Naive thymus-derived CD4-positive, alpha-beta T cell (primary cell): Measurements from ENCODE around the gene TOM1L2. TPM values are rescaled to one million over a fixed set of nuclear protein-coding genes. Genes with fewer than 3 reads are reported as not detected.

Experiments used
- ATAC-seq: fragments of 150-1000 bp; cut with Tn5 transposase; 2 replicates; pipeline ENCODE4 v1.10.0; 2021; ENCODE audit warnings: mild to moderate bottlenecking, moderate library complexity
- CTCF ChIA-PET: fragments of 350-600 bp; sonication (Branson Sonifier 250); formaldehyde crosslinking; loops from one replicate; lab custom pipeline; 2021; ENCODE audit warnings: antibody characterized with exemption; lab: Charles Lee
- POLR2A ChIA-PET: fragments of 350-600 bp; sonication (Branson Sonifier 250); formaldehyde crosslinking; loops from one replicate; lab custom pipeline; 2021; ENCODE audit warnings: antibody characterized with exemption, inconsistent platforms; lab: Charles Lee
- DNase-seq, 9 donors: peaks; one replicate each; pipeline versions ENCODE4 v3.0.0 to v3.0.0-alpha.2; 2020 to 2022; ENCODE audit warnings: mixed read lengths in 1 of 9
- H3K27ac ChIP-seq: one replicate; pipeline ENCODE4 v1.7.0; 2013; ENCODE audit warnings: mild to moderate bottlenecking, low read depth, low read length, moderate library complexity
- H3K27me3 ChIP-seq, 2 donors: one replicate each; pipeline ENCODE4 v1.7.0; 2013; ENCODE audit warnings: low read length in 2 of 2, mild to moderate bottlenecking in 2 of 2, moderate library complexity in 2 of 2; ENCODE audit not compliant: control insufficient read depth in 2 of 2, insufficient read depth in 2 of 2
- H3K36me3 ChIP-seq, 3 experiments: 1 replicate in 2 of 3; 2 replicates in 1 of 3; pipeline ENCODE4 v1.7.0; 2013; ENCODE audit warnings: low read length in 3 of 3, mild to moderate bottlenecking in 3 of 3, moderate library complexity in 1 of 3; ENCODE audit not compliant: insufficient read depth in 3 of 3, control insufficient read depth in 2 of 3
- H3K4me1 ChIP-seq, 2 donors: one replicate each; pipeline ENCODE4 v1.7.0; 2013; ENCODE audit warnings: low read length in 2 of 2, mild to moderate bottlenecking in 2 of 2, moderate library complexity in 1 of 2; ENCODE audit not compliant: control insufficient read depth in 2 of 2, insufficient read depth in 2 of 2
- H3K4me3 ChIP-seq: 2 replicates; pipeline ENCODE4 v1.7.0; 2013; ENCODE audit warnings: mild to moderate bottlenecking, low read length
- H3K9me3 ChIP-seq, 3 experiments: 1 replicate in 2 of 3; 2 replicates in 1 of 3; pipeline ENCODE4 v1.7.0; 2013; ENCODE audit warnings: low read length in 3 of 3; ENCODE audit not compliant: control insufficient read depth in 2 of 3
- H3K27ac Mint-ChIP-seq, 9 donors: one replicate each; pipeline ENCODE4 v1.8.0; 2020 to 2022; ENCODE audit warnings: mixed read lengths in 9 of 9, mild to moderate bottlenecking in 8 of 9, moderate library complexity in 5 of 9, inconsistent platforms in 2 of 9
- H3K27me3 Mint-ChIP-seq, 5 donors: one replicate each; pipeline ENCODE4 v1.8.0; 2021 to 2022; ENCODE audit warnings: mixed read lengths in 5 of 5, mild to moderate bottlenecking in 1 of 5
- H3K36me3 Mint-ChIP-seq, 5 donors: one replicate each; pipeline ENCODE4 v1.8.0; 2020 to 2022; ENCODE audit warnings: mixed read lengths in 5 of 5, mild to moderate bottlenecking in 3 of 5, inconsistent platforms in 1 of 5
- H3K4me1 Mint-ChIP-seq, 7 donors: one replicate each; pipeline ENCODE4 v1.8.0; 2020 to 2022; ENCODE audit warnings: mixed read lengths in 7 of 7, mild to moderate bottlenecking in 3 of 7, inconsistent platforms in 1 of 7
- H3K4me3 Mint-ChIP-seq, 10 donors: one replicate each; pipeline ENCODE4 v1.8.0; 2020 to 2022; ENCODE audit warnings: mild to moderate bottlenecking in 10 of 10, mixed read lengths in 10 of 10, moderate library complexity in 6 of 10, inconsistent platforms in 2 of 10
- H3K9me3 Mint-ChIP-seq, 11 donors: one replicate each; pipeline ENCODE4 v1.8.0; 2020 to 2022; ENCODE audit warnings: mixed read lengths in 11 of 11, mild to moderate bottlenecking in 4 of 11, inconsistent platforms in 1 of 11, moderate library complexity in 1 of 11
- intact Hi-C, 2 donors: fragments of 100-400 bp; cut with micrococcal nuclease; formaldehyde crosslinking; loops; one replicate each; pipeline ENCODE4 v1.15.1; 2023
- polyA plus RNA-seq, 2 donors: library from polyadenylated mRNA; unstranded; fragments of 300-500 nt; fragmentation: Illumina TruSeq; gene quantifications; one replicate each; pipeline ENCODE4 v1.2.3, GENCODE V29; 2021
- total RNA-seq, 6 experiments: library from RNA in 5 of 6; stranded (reverse) in 5 of 6; gene quantifications; 1 replicate in 5 of 6; 2 replicates in 1 of 6; pipeline ENCODE4 v1.2.3 and lab custom pipeline; 2021 to 2026

Gene TOM1L2
- total and polyA plus RNA-seq, 7 experiments from 2014 or later: 6.9 to 84.1 (median 61.0) TPM

- peak; percentile 73 for ATAC-seq
- peaks cover 0 to 10% (median 3%) of the 10 kb centered on the region in 5 donors for H3K36me3 Mint-ChIP-seq
- Histone ChIP-seq H3K9me3 (no peaks in the 10 kb centered on the region), H3K27me3 (no peaks in the 10 kb centered on the region), H3K4me3 (no peak overlapping the region), H3K4me1 (peaks cover 6 to 9% of the 10 kb centered on the region in 2 donors), H3K27ac (peak overlapping the region; percentile 39), H3K36me3 (peaks cover 0 to 70% (median 13%) of the 10 kb centered on the region in 3 experiments)
- ChIA-PET CTCF (interaction anchor here (0.8 to 9.9 kb wide), 14 partner anchors 9 to 134 kb away, joined by 3 to 88 read pairs (median 5); partner anchors contain the start of gene SREBF1), POLR2A (interaction anchor here (1.0 to 2.2 kb wide), 5 partner anchors 10 to 45 kb away, joined by 3 to 7 read pairs (median 4); partner anchors contain the start of gene SREBF1)
- H3K27ac Mint-ChIP-seq: peak overlapping the region in 8 of 9 donors; percentile 23 to 66 (median 58)
- intact Hi-C loops: loop anchor here (1.0 kb wide), 8 partner anchors 11 to 221 kb away; partner anchors contain the start of genes RAI1 (in 1 of the 2) and SREBF1 (in 1 of the 2)
- H3K27me3 Mint-ChIP-seq: no peaks in the 10 kb centered on the region
- DNase-seq: peak; percentile 33 to 79 (median 61)
- no peak overlapping the region for H3K4me3 Mint-ChIP-seq
- H3K4me1 Mint-ChIP-seq: peaks cover 5 to 18% (median 9%) of the 10 kb centered on the region in 7 donors
- H3K9me3 Mint-ChIP-seq: peaks cover 0 to 2% (median 0%) of the 10 kb centered on the region in 11 donors
These were observed 159.8 kb downstream of the TOM1L2 start for GRCh38 chr17:17812211-17813054.

GRCh38 chr17:17811381-17812210, 160.6 kb downstream of the TOM1L2 start:
- DNase-seq: no peak
- Histone ChIP-seq H3K36me3 (peaks cover 0 to 62% (median 9%) of the 10 kb centered on the region in 3 experiments), H3K4me1 (peaks cover 6 to 9% of the 10 kb centered on the region in 2 donors), H3K4me3 (no peak overlapping the region), H3K9me3 (no peaks in the 10 kb centered on the region), H3K27ac (no peak overlapping the region), H3K27me3 (no peaks in the 10 kb centered on the region)
- Mint-ChIP-seq H3K9me3 (peaks cover 0 to 2% (median 0%) of the 10 kb centered on the region in 11 donors), H3K36me3 (peaks cover 0 to 10% (median 3%) of the 10 kb centered on the region in 5 donors), H3K4me3 (no peak overlapping the region), H3K27ac (peak overlapping the region in 8 of 9 donors; percentile 12 to 65 (median 56)), H3K4me1 (peaks cover 5 to 18% (median 11%) of the 10 kb centered on the region in 7 donors), H3K27me3 (no peaks in the 10 kb centered on the region)
- ChIA-PET POLR2A (interaction anchor here (1.1 to 2.2 kb wide), 4 partner anchors 25 to 46 kb away, joined by 3 to 7 read pairs (median 4); partner anchors contain the start of gene SREBF1), CTCF (interaction anchor here (0.6 to 9.9 kb wide), 13 partner anchors 16 to 133 kb away, joined by 3 to 88 read pairs (median 5); partner anchors contain the start of gene SREBF1)
- intact Hi-C loops: loop anchor here (1.0 kb wide), 8 partner anchors 12 to 222 kb away; partner anchors contain the start of genes RAI1 (in 1 of the 2) and SREBF1 (in 1 of the 2)
- ATAC-seq: no peak

GRCh38 chr17:17810895-17811248, 161.3 kb downstream of the TOM1L2 start:
- Mint-ChIP-seq H3K27me3 (no peaks in the 10 kb centered on the region), H3K9me3 (peaks cover 0 to 2% (median 0%) of the 10 kb centered on the region in 11 donors), H3K27ac (no peak overlapping the region), H3K36me3 (peaks cover 0 to 12% (median 3%) of the 10 kb centered on the region in 5 donors), H3K4me3 (no peak overlapping the region), H3K4me1 (peaks cover 5 to 18% (median 13%) of the 10 kb centered on the region in 7 donors)
- DNase-seq (no peak), ATAC-seq (no peak)
- Histone ChIP-seq H3K4me1 (peaks cover 6 to 9% of the 10 kb centered on the region in 2 donors), H3K27me3 (no peaks in the 10 kb centered on the region), H3K27ac (no peak overlapping the region), H3K36me3 (peaks cover 0 to 60% (median 8%) of the 10 kb centered on the region in 3 experiments), H3K4me3 (no peak overlapping the region), H3K9me3 (no peaks in the 10 kb centered on the region)
- intact Hi-C loops: no loop called here
- ChIA-PET POLR2A (interaction anchor here (1.7 kb wide), 1 partner anchor 25 kb away, joined by 4 read pairs; the partner anchor contains the start of gene SREBF1), CTCF (interaction anchor here (0.6 to 9.9 kb wide), 6 partner anchors 16 to 108 kb away, joined by 3 to 88 read pairs (median 5); no protein-coding TSS in a partner anchor)

GRCh38 chr17:17810084-17810894, 161.9 kb downstream of the TOM1L2 start:
- intact Hi-C loops: no loop called here
- Mint-ChIP-seq H3K4me1 (peaks cover 5 to 18% (median 11%) of the 10 kb centered on the region in 7 donors), H3K9me3 (peaks cover 0 to 2% (median 0%) of the 10 kb centered on the region in 11 donors), H3K27ac (no peak overlapping the region), H3K36me3 (peaks cover 0 to 8% (median 3%) of the 10 kb centered on the region in 5 donors), H3K4me3 (no peak overlapping the region), H3K27me3 (no peaks in the 10 kb centered on the region)
- peaks cover 0 to 57% (median 3%) of the 10 kb centered on the region in 3 experiments for H3K36me3 ChIP-seq
- H3K4me3 ChIP-seq: no peak overlapping the region
- ChIA-PET CTCF (interaction anchor here (1.2 to 9.9 kb wide), 2 partner anchors 51 to 107 kb away, joined by 3 to 88 read pairs; no protein-coding TSS in a partner anchor), POLR2A (no interaction called here)
- no peaks in the 10 kb centered on the region for H3K27me3 ChIP-seq
- H3K4me1 ChIP-seq: peaks cover 6 to 9% of the 10 kb centered on the region in 2 donors
- DNase-seq (no peak), ATAC-seq (no peak)
- no peak overlapping the region for H3K27ac ChIP-seq
- no peaks in the 10 kb centered on the region for H3K9me3 ChIP-seq

GRCh38 chr17:17809531-17810083, 162.6 kb downstream of the TOM1L2 start:
- DNase-seq (no peak), ATAC-seq (no peak)
- Histone ChIP-seq H3K4me1 (peaks cover 6 to 9% of the 10 kb centered on the region in 2 donors), H3K36me3 (peaks cover 0 to 54% (median 3%) of the 10 kb centered on the region in 3 experiments), H3K27ac (no peak overlapping the region), H3K27me3 (no peaks in the 10 kb centered on the region), H3K4me3 (no peak overlapping the region), H3K9me3 (no peaks in the 10 kb centered on the region)
- Mint-ChIP-seq H3K36me3 (peaks cover 0 to 8% (median 3%) of the 10 kb centered on the region in 5 donors), H3K27me3 (no peaks in the 10 kb centered on the region), H3K9me3 (peaks cover 0 to 2% (median 0%) of the 10 kb centered on the region in 11 donors), H3K4me1 (peaks cover 5 to 18% (median 11%) of the 10 kb centered on the region in 7 donors), H3K27ac (no peak overlapping the region), H3K4me3 (no peak overlapping the region)
- ChIA-PET CTCF (no interaction called here), POLR2A (no interaction called here)
- intact Hi-C loops: no loop called here
